Adrenal gland (tissue), 5 donors: ENCODE data around the gene UBL3.

Source experiments
- CTCF ChIP-seq, 6 experiments: fragments of 450-650 bp in 4 of 6; fragments of 200-600 bp in 2 of 6; sonication (generic) in 1 of 6; IDR thresholded peaks; 1 replicate in 5 of 6; 2 replicates in 1 of 6; pipeline versions ENCODE4 v1.5.1 to v1.8.0; 2016 to 2021; ENCODE audit warnings: antibody characterized with exemption in 6 of 6, mild to moderate bottlenecking in 2 of 6, moderate library complexity in 1 of 6
- POLR2A ChIP-seq, 2 donors: fragments of 450-650 bp; IDR thresholded peaks; one replicate each; pipeline ENCODE4 v1.6.1; 2017; ENCODE audit warnings: antibody characterized with exemption in 2 of 2, mild to moderate bottlenecking in 2 of 2, moderate library complexity in 1 of 2
- donor health status: DM: no; HTN: no; CAD: no.

- TF ChIP-seq CTCF (IDR thresholded peaks at IDR 0.05): no peak
- no peak for TF ChIP-seq POLR2A (IDR thresholded peaks at IDR 0.05)
Measured at GRCh38 chr13:29877456-29878078, 27.1 kb upstream of the UBL3 start.
